Lower lobe of right lung (tissue), 2 donors: Measurements from ENCODE around the gene CLSTN2. TPM values are rescaled to one million over a fixed set of nuclear protein-coding genes. Genes with fewer than 3 reads are reported as not detected.

Experiments
- ATAC-seq, 2 donors: fragments of 200-7000 bp; cut with Tn5 transposase; one replicate each; pipeline ENCODE4 v1.9.1; 2020 to 2022; ENCODE audit warnings: mild to moderate bottlenecking in 2 of 2, moderate library complexity in 2 of 2
- DNase-seq: peaks from one replicate; pipeline ENCODE4 v3.0.0-alpha.2; 2020
- H3K27ac ChIP-seq: fragments of 200-600 bp; one replicate; pipeline ENCODE4 v1.8.0; 2022
- H3K27me3 ChIP-seq: fragments of 200-600 bp; one replicate; pipeline ENCODE4 v1.8.0; 2022; ENCODE audit warnings: low read depth
- H3K36me3 ChIP-seq: fragments of 200-600 bp; one replicate; pipeline ENCODE4 v1.8.0; 2022; ENCODE audit warnings: mild to moderate bottlenecking
- H3K4me1 ChIP-seq: fragments of 200-600 bp; one replicate; pipeline ENCODE4 v1.8.0; 2022
- H3K4me3 ChIP-seq: fragments of 200-600 bp; one replicate; pipeline ENCODE4 v1.8.0; 2022; ENCODE audit warnings: mild to moderate bottlenecking
- H3K9me3 ChIP-seq: fragments of 200-600 bp; one replicate; pipeline ENCODE4 v1.8.0; 2022
- CTCF ChIP-seq: fragments of 200-600 bp; IDR thresholded peaks from one replicate; pipeline ENCODE4 v1.8.0; 2022; ENCODE audit warnings: antibody characterized with exemption, mild to moderate bottlenecking
- intact Hi-C: fragments of 100-400 bp; cut with DNase I; formaldehyde crosslinking; loops from one replicate; pipeline ENCODE4 v1.11.0; 2022
- total RNA-seq: library from RNA; stranded (reverse); fragmentation: NEBNext Ultra II Directional; extraction: Animal tissue kit (Norgen Biotek cat#: 25700); gene quantifications from one replicate; pipeline ENCODE4 v1.2.1, GENCODE V29; 2021
- donor health status: DM: no; HTN: yes; CAD: no; lungs with severe emphysema.

Gene CLSTN2
- total RNA-seq, 1 donor from 2014 or later, result 4.5 TPM

DNA sequence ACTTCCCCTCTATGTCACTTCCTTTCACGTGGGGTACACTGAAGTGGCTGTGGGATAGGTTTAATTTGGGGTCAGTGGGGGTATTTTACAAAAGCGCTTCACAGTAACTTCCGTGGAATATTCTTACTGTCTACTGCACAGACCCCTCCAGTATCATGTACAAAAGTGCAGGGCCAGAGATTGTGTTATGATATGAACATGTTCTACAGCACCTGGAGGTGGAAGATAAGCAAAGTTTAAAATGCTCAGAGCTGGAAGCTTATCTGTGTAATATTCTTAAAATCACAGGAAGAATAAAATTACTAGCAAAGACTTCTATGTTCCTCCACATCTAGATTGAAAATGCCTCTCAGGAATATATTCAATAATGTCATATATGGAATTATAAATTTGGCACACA lies 658.8 kb downstream of the CLSTN2 start:
- H3K27ac ChIP-seq, result no peak overlapping the region
- no peak for ATAC-seq
- no peaks in the 10 kb centered on the region for H3K9me3 ChIP-seq
- no peak for TF ChIP-seq CTCF
- no peaks in the 10 kb centered on the region for H3K27me3 ChIP-seq
- DNase-seq, result no peak
- intact Hi-C loops, result no loop called here
- H3K36me3 ChIP-seq, result no peaks in the 10 kb centered on the region
- no peaks in the 10 kb centered on the region for H3K4me1 ChIP-seq
- H3K4me3 ChIP-seq, result no peak overlapping the region

DNA sequence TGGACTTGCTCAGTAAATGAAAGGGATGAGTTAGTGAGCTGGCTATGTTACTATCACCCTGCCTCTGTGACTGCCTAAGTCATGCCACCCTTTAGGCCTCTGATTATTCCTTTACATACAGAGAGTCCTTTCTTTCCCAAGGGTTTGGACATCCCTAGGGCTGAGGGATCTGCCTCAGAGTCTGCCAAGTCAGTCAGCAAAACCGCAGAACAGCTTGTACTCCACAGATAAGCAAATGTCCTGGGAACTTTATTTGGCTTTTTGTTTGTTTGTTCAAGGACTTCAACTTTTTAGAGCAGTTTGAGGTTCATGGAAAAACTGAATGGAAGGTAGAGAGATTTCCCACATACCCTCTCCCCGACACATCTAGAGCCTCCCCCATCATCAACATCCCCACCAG lies 660.3 kb downstream of the CLSTN2 start:
- H3K36me3 ChIP-seq, result no peaks in the 10 kb centered on the region
- H3K4me3 ChIP-seq, result no peak overlapping the region
- H3K27ac ChIP-seq, result no peak overlapping the region
- no peak for TF ChIP-seq CTCF
- ATAC-seq (no peak), DNase-seq (no peak)
- H3K4me1 ChIP-seq, result no peaks in the 10 kb centered on the region
- no peaks in the 10 kb centered on the region for H3K27me3 ChIP-seq
- no peaks in the 10 kb centered on the region for H3K9me3 ChIP-seq
- intact Hi-C loops, result no loop called here

- no peaks in the 10 kb centered on the region for H3K36me3 ChIP-seq
- intact Hi-C loops, result no loop called here
- no peak for TF ChIP-seq CTCF
- ATAC-seq, result no peak
- DNase-seq, result no peak
- H3K27ac ChIP-seq, result no peak overlapping the region
- no peak overlapping the region for H3K4me3 ChIP-seq
- no peaks in the 10 kb centered on the region for H3K27me3 ChIP-seq
- no peaks in the 10 kb centered on the region for H3K9me3 ChIP-seq
- H3K4me1 ChIP-seq, result no peaks in the 10 kb centered on the region
Observed at GRCh38 chr3:140597364-140597763, 662.4 kb downstream of the CLSTN2 start.

GRCh38 chr3:140597792-140598191 lies 662.8 kb downstream of the CLSTN2 start:
- no peaks in the 10 kb centered on the region for H3K4me1 ChIP-seq
- TF ChIP-seq CTCF, result no peak
- no peak overlapping the region for H3K4me3 ChIP-seq
- no peak overlapping the region for H3K27ac ChIP-seq
- no peaks in the 10 kb centered on the region for H3K36me3 ChIP-seq
- no peaks in the 10 kb centered on the region for H3K9me3 ChIP-seq
- no peaks in the 10 kb centered on the region for H3K27me3 ChIP-seq
- DNase-seq (no peak), ATAC-seq (no peak)
- intact Hi-C loops, result no loop called here

- H3K27ac ChIP-seq, result no peak overlapping the region
- ATAC-seq, result no peak
- H3K9me3 ChIP-seq, result no peaks in the 10 kb centered on the region
- no peaks in the 10 kb centered on the region for H3K36me3 ChIP-seq
- DNase-seq, result no peak
- H3K27me3 ChIP-seq, result no peaks in the 10 kb centered on the region
- H3K4me1 ChIP-seq, result no peaks in the 10 kb centered on the region
- TF ChIP-seq CTCF, result no peak
- intact Hi-C loops, result no loop called here
- H3K4me3 ChIP-seq, result no peak overlapping the region
Observed at GRCh38 chr3:140599009-140599408, 664.0 kb downstream of the CLSTN2 start.

GRCh38 chr3:140599496-140599895 lies 664.5 kb downstream of the CLSTN2 start:
- no peak for TF ChIP-seq CTCF
- DNase-seq (no peak), ATAC-seq (no peak)
- no peaks in the 10 kb centered on the region for H3K4me1 ChIP-seq
- no peak overlapping the region for H3K4me3 ChIP-seq
- no peaks in the 10 kb centered on the region for H3K27me3 ChIP-seq
- no peak overlapping the region for H3K27ac ChIP-seq
- H3K36me3 ChIP-seq, result no peaks in the 10 kb centered on the region
- no peaks in the 10 kb centered on the region for H3K9me3 ChIP-seq
- intact Hi-C loops, result no loop called here
